GM18870 (cell line): Measurements from ENCODE around the gene STEEP1.

Experiments
- ATAC-seq: cut with Tn5 transposase; IDR thresholded peaks from one replicate; pipeline ENCODE4 v1.9.1; 2021; ENCODE audit warnings: moderate library complexity; ENCODE audit not compliant: unreplicated experiment

The STEEP1 gene

GRCh38 chrX:119565107-119565663 is at the start of gene STEEP1:
TSS of gene STEEP1 (minus strand) at chrX:119565409. CDS start at chrX:119565355, 54 bp downstream.
- ATAC-seq, result peak; percentile 87

- ATAC-seq, result no peak
Measured at GRCh38 chrX:119614776-119615175, 49.6 kb upstream of the STEEP1 start.

- ATAC-seq, result no peak
Measured at GRCh38 chrX:119607018-119607389, 41.8 kb upstream of the STEEP1 start.

DNA sequence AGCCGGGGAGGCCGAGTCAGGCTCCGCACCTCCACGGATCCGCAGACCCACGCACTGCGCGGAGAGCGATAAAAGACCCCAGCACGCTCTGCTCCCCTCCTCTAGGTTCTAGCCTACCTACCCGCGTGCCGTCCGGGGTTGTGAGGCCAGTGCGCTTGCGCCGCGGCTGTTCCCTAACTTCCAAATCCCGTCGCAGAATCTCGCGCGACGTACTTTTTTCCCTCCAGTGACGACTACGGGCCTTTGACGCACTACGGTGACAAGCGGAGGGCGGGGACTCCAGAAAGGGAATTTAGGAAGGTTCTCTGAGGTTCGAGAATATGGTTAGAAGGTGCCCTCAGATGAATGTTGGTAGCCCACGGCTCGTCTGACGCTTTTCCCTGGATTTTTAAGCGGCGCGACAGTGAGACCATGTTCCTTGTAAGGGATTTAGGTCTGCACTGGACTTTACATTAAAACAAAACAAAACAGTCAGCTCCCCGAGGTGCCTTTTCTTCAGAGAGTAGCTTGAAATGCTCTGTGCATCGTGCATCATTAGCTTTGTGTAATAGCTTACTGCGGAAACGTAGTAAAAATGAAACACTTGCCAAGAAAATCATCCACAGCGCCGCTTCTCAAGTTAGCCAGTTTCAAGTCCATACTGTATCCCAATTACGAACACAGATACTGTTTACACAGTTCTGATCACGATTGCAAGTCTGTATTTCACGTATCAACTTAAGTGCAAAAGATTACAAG is 41.2 kb upstream of the STEEP1 start, which contains the start of gene NKRF:
Gene NKRF (minus strand): TSS at position 145 of the 738 bp plus-strand sequence.
- ATAC-seq, result peak; percentile 71

GRCh38 chrX:119605464-119606279 is 40.5 kb upstream of the STEEP1 start:
- ATAC-seq, result peak; percentile 15

DNA sequence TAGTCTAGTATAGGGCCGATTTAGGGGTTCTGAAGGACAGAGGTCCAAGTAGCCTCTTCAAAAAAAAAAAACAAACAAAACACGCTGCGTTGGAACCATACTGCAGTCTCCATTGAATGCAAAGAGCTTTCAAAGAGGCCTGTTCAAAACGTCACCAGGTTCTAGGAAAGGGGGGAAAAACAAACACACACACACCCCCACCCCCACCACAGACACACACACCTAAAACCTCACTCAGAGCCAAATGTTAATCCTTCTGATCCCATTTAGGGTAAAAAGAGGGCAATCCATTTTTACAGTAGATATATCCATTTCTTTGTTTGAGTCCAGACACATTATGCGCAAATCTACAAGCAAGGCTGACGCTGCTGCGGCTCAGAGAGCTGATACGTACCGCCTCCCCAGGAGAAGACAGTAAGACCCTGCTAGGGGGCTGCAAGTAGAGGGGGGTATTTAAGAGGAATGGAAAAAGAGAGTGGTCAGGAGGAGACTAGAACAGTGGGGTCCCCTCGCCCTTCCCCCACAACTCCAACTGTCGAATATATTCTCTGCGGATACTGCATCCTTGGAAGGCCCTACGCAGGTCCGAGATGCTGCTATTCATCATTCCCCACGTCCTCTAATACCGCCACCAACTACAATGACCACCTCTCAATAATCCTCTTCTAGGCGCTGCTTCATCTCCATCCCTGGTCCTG is 39.7 kb upstream of the STEEP1 start:
- ATAC-seq, result no peak

DNA sequence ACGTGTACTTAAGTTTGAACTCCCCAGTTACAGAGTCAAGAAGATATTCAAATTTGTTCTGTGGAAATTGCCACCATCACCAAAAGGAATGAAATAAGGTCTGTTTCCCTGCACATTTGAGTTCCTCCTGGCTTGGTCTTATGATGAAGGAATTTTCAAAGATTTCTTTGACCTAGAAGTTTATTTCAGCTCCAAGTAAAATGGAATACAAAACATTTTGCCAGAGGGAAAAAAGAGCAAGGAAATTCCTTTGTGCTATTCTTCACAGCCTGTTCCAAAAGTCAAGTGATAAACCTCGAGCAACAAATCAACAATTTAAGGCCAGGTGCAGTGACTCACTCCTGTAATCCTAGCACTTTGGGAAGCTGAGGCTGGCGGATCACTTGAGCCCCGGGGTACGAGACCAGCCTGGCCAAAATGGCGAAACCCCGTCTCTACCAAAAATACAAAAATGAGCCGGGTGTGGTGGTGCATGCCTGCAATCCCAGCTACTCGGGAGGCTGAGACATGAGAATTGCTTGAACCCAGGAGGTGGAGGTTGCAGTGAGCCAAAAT is 37.6 kb upstream of the STEEP1 start:
- no peak for ATAC-seq

DNA sequence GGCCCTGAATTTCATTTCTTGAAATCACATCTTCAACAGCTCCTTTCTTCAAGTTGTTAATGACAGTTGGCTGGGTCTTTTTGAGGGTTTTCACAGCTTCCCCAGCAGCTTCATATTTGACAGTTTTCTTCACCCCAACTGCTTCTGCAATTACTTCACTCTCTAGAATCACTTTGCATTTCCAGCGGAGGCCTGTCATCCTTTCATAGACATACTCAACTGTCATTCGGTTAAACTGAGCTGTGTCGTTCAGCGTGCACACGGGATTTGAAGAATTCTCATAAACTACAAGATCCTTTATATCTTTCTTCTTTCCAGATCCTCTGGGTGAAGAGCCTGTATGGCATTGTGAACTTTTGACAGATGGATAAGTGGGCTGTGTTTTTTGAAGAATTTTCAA is 24.6 kb upstream of the STEEP1 start:
- no peak for ATAC-seq

DNA sequence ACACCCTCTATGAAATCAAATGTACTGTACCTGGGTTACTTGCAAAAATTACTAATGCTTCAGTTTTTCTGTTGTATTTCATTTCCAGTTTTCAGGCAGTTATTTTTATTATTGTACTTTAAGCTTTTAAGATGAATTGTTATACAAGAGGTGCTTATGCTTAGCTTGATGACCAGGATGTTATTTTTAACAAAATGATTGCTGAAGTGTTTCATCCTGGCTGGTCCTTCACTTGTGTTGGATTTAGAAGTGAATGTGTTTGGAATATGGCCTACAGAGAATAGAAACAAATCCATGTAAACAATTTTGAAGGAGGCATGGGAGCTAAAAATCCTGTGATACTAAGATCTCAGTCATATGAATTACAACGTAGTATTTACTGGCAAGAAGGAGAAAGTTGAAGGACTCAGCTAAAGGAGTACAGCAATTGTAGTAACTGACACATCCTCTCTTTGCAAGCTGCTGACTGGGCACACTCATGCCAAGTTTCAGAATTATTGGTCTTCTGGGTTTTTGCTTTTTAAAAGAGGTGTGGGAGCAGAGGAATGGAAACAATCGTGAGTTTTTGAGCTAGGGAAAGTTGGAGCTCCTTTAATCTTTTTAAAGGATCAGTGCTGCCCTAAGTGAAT is 18.3 kb upstream of the STEEP1 start:
- no peak for ATAC-seq

DNA sequence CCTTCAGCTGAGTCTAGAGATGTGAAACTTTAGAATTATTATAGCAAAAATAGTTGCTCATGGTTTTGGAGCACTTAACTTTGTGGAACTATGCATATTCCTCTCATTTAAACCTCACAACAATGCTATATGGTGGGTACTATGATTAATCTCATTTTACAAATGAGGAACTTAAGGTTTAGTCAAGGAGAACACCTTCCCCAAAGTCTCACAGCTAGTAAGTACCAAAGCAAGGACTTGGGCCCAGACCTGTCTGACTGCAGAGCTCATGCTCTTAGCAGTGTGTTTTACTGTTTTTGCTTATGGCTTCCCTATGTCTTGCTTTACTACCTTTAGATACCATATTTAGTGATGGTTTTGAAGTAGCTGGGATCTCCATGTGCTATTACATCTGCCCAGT is 14.2 kb upstream of the STEEP1 start:
- no peak for ATAC-seq

DNA sequence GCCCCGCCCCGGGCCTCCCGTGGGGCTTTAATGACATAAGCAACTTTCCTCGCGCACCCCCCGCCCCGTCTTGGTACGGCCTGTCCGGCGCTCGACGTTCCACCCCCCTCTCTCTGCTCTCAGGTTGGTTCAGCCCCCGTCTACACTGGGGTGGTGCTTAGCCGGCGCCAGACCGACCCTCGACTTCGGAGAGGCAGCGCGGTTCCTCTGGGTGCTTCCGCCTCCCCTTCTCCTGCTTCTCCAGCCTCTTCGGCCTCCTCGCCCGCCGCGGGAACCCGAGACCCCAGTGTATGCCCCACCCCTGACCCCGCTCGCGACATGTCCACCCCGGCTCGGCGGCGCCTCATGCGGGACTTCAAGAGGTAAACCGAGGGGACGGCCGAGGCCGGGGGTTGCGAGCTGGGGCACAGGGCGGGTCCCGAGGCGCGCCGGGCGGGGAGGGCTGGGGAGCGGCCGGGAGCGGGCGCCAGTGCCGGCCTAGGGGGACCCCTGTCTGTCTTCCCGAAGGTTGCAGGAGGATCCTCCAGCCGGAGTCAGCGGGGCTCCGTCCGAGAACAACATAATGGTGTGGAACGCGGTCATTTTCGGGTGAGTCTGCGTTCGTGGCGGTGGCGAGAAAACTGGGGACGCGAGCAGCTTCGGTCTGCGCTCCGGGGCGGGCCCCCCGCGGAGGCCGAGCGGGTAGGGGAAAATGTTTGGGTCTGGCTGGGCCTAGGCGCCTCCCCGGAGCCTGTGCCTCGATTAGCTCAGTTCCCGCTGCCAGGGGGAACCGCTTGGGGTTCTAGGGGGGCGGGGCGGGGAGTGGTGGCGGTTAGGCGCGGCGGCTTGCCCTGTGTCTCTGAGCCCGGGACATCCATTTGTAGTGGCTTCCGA is 9.4 kb upstream of the STEEP1 start, which contains the start of gene UBE2A:
Gene UBE2A (plus strand): TSS at position 170 of the 873 bp plus-strand sequence. CDS start 149 bp downstream, at position 319.
- ATAC-seq, result peak; percentile 46

DNA sequence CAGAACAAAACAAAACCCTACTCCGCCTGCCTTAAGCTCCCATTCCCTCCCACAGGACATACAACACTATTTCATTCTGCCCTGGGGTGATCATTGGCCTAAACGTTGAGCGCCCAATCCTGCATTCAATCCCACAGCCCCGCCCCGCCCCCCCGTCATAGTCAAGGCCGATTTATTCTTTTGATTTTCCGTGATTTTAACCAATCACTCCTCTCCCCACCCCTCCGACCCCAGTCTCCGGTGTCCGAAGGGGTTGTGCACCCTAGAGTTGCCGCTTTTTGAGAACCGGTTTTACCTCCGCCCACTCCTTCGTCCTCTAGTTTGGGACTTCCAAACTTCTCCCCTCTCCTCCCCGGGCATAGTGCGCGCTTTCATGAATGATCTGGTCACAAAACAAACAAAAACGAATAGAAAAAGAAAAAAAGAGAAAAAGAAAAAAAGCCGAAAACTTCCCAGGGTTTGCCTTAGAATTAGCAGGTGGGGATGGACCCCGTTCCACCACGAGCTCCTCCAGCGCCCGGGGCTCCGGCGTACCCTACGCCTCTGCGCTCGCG is 8.7 kb upstream of the STEEP1 start:
- ATAC-seq, result no peak

DNA sequence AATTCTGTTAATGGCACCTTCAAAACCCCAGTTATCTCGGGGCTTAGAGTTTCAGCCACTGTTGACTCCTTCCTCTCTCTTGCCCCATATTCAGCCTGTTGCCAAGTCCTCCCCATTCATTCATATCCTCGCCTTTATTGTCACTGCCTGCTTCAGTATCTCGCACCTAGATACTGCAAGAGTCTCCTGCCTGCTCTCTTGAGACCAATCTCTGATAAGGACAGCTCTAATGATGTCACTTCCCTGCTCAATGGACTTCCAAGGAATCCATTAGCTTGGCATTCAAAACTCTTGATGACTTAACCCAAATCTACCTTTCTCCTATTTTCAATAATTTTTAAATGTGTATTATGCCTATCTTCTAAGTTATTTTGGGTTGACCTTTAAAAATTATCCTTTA is 8.0 kb upstream of the STEEP1 start:
- no peak for ATAC-seq

DNA sequence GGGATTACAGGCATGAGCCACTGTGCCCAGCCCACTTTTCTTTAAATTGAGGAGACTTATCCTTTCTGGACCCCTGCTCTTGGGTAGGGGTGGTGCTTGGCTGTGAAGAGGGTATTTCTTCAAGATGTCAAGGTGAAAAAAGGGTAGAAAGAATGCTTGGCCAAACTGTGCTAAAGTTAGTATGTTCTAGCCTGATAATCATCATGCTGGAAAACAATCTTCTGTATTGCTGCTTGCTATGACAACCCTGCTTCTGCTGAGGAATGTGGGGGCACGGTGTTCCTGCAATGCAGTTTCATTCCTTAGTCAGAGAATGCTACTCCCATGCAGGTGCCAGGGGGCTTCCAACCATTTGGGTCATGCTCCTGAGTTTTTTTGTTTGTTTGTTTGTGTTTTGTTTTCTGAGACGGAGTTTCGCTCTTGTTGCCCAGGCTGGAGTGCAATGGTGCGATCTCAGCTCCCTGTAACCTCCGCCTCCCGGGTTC is 5.2 kb upstream of the STEEP1 start:
- no peak for ATAC-seq

DNA sequence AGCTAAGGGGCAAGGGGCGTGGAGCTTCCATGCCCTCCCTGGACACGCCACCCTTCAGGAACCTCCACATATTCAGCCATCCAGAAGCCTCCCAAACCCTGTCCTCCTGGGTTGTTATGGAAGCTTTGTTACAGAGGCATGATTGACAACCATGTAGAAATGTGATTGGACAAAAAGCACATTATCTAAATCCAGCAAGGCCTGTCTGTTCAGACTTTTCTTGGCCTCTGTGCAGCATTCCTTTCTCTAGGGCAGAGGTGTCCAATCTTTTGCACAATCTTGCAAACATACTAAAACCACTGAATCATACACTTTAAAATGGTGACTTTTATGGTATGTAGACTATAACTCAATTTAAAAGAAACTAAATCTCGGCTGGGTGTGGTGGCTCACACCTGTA is 12.7 kb downstream of the STEEP1 start:
- no peak for ATAC-seq

- no peak for ATAC-seq
Measured at GRCh38 chrX:119549327-119550016, 15.7 kb downstream of the STEEP1 start.

GRCh38 chrX:119541188-119541587 is 24.0 kb downstream of the STEEP1 start:
- no peak for ATAC-seq

DNA sequence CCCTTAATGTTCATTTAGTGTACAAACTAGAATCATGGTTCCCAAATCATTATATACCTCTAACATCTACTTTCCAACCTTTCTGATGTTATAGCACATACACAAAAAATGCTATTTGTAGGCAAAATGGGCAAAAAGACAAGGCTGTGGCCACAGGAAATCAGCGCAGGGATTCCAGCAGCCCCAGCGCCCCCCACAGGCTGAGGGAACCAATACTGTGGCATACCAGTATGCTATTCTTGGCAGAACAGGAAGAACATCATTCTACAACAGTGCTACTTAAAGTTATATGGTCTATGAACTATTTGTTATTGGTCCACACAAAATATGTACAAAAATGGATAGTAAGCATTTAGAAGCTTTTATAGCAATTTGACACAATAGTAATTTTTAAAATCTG is 25.3 kb downstream of the STEEP1 start:
- no peak for ATAC-seq
